GM21381 (cell line): ENCODE measurements around the gene RRP36.

Experiments
- ATAC-seq: cut with Tn5 transposase; IDR thresholded peaks from one replicate; pipeline ENCODE4 v1.9.1; 2021; ENCODE audit warnings: mild to moderate bottlenecking, moderate library complexity; ENCODE audit not compliant: unreplicated experiment

Gene RRP36

GRCh38 chr6:43060755-43061633 lies 39.6 kb downstream of the RRP36 start:
- ATAC-seq: no peak

GRCh38 chr6:43061861-43062260 lies 40.4 kb downstream of the RRP36 start:
- no peak for ATAC-seq

GRCh38 chr6:43062818-43063217 lies 41.4 kb downstream of the RRP36 start:
- ATAC-seq: no peak

GRCh38 chr6:43070028-43070632 lies 48.7 kb downstream of the RRP36 start:
- ATAC-seq: no peak

GRCh38 chr6:43074847-43075669 lies 53.6 kb downstream of the RRP36 start:
- ATAC-seq: no peak

GRCh38 chr6:43075670-43076463 lies 54.4 kb downstream of the RRP36 start, which contains the start of gene PTK7:
Gene PTK7, plus strand, starts transcription at chr6:43076314. Its CDS starts 175 bp downstream, at chr6:43076489.
- no peak for ATAC-seq

- no peak for ATAC-seq
These were observed 55.3 kb downstream of the RRP36 start for GRCh38 chr6:43076464-43077332.

- ATAC-seq: no peak
These were observed 55.9 kb downstream of the RRP36 start for GRCh38 chr6:43077333-43077809.

- no peak for ATAC-seq
These were observed 56.6 kb downstream of the RRP36 start for GRCh38 chr6:43077981-43078511.

GRCh38 chr6:43078691-43079090 lies 57.3 kb downstream of the RRP36 start:
- ATAC-seq: no peak
